HG02840 (cell line): Measurements from ENCODE around the gene HOXD9.

ENCODE experiments used
- ATAC-seq: cut with Tn5 transposase; IDR thresholded peaks from one replicate; pipeline ENCODE4 v1.9.1; 2021; ENCODE audit warnings: mild to moderate bottlenecking, moderate library complexity, moderate number of reproducible peaks; ENCODE audit not compliant: unreplicated experiment, low FRiP score

Gene HOXD9

DNA sequence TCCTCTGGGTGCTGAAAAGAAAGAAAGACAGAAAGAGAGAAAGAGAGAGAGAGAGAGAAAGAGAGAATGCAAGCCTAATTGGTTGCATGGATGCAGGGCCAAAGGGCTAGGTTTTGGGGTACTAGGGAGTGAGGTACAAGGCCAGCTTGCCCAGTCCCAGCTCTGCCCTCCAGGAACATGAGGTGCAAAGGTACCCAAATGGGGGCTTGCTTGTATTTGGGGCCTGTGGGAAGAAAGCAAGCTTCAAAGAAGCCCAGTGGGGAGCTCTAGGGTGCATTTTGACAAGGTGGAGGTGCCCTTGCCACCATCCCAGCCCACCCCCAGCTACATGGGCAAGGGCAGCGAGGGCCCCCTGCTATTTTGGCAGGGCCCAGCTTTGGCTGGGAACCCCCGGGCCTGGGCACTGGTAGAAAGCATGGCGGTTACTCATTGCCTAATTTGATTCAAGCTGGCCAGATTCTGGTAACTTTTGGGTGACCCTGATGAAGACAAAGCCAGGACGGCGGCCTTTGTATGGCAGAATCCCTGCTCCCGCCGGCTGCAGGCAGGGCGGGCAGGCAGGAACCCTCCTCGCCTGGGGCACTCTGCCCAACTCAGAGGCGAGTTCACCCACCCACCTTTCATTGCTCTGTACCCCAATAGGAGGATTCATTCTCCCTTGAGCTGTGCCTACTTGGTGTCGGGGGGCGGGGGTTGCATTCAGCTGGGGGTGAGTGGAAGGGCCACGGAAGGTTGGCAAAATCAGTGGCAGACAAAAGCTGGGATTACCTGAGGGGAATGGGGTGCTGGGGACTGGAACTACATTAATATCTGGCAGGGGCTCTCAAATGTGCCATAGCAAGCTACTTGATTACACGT lies 28.3 kb downstream of the HOXD9 start:
- ATAC-seq, result no peak

DNA sequence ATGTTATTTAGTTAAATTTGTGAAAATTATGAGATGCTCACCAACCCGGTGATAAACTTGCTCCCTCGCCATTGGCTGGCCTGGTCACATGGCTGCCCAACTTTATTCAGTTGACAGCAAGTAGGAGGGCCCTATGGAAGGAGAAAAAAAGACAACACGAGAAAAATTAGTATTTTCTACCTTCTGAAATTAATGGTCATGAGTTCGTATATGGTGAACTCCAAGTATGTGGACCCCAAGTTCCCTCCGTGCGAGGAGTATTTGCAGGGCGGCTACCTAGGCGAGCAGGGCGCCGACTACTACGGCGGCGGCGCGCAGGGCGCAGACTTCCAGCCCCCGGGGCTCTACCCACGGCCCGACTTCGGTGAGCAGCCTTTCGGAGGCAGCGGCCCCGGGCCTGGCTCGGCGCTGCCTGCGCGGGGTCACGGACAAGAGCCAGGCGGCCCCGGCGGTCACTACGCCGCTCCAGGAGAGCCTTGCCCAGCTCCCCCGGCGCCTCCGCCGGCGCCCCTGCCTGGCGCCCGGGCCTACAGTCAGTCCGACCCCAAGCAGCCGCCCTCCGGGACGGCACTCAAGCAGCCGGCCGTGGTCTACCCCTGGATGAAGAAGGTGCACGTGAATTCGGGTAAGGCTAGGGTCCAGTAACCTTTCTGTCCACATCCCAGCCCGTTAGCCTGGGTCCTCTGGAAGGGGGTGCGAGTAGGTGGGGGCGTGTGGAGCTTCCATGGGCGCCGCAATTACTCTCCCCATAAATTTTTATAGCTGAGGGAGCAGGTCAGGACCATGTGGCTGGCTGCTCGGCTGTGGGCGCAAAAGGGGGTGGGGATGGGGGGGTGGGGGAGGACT lies 29.1 kb downstream of the HOXD9 start, which contains the start of gene HOXD4:
TSS of gene HOXD4 (plus strand) at position 109 of the 846 bp plus-strand sequence. CDS start at position 193, 84 bp downstream.
- ATAC-seq, result no peak

DNA sequence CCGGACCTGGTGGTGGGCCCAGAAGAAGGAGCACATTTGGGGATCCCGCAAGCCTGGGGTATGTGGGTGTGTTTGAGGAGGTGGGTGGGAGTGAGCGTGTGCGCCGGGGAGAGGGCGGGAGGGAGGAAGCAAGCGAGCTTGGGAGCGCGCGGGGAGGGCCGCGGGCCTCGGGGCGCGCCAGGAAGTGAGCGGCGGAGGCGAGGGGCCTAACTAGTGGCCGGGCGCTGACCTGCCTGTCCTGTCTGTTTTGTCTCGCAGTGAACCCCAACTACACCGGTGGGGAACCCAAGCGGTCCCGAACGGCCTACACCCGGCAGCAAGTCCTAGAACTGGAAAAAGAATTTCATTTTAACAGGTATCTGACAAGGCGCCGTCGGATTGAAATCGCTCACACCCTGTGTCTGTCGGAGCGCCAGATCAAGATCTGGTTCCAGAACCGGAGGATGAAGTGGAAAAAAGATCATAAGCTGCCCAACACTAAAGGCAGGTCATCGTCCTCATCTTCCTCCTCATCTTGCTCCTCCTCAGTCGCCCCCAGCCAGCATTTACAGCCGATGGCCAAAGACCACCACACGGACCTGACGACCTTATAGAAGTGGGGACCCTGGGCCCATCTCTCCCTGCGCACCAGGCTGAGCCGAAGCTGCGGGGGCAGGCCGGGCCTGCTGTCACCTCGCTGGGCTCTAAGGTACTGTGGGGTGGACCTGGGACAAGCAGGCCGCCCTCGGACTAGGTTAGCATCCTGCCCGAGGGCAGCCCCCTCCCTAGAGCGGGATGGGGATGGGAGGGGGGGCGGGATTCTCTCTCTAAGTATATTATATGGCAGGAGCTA lies 30.0 kb downstream of the HOXD9 start:
- no peak for ATAC-seq

DNA sequence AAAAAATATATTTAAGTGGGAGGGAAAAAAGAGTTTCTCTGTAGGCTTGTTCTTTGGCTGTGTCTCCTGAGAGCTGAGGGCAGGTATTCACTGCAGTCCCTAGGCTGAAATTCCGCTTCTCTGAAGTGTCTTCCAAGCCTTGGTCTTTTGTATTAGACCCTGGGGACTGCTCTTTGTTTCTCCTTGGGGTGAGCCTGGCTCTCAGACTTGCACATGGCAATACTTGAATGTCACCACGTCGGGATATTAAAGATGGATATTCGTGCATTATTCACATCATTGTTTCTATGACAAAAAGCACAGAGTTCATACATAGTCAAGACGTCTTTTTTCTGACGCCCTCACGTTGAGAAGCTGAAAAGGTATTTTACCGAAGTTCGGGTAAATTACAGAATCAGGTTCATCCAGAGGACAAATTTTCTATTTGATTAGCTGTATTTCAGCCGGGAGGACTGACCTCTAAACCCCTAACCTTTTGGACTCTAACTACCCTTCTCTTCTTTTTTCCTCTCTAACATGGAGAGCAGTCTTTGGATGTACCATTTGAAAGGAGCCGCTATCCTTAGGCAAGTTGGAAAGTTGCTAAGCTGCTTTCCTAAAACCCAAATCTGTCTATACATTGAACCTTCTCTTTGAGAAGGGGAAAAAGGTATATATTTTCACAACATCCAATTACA lies 32.2 kb downstream of the HOXD9 start:
- no peak for ATAC-seq

DNA sequence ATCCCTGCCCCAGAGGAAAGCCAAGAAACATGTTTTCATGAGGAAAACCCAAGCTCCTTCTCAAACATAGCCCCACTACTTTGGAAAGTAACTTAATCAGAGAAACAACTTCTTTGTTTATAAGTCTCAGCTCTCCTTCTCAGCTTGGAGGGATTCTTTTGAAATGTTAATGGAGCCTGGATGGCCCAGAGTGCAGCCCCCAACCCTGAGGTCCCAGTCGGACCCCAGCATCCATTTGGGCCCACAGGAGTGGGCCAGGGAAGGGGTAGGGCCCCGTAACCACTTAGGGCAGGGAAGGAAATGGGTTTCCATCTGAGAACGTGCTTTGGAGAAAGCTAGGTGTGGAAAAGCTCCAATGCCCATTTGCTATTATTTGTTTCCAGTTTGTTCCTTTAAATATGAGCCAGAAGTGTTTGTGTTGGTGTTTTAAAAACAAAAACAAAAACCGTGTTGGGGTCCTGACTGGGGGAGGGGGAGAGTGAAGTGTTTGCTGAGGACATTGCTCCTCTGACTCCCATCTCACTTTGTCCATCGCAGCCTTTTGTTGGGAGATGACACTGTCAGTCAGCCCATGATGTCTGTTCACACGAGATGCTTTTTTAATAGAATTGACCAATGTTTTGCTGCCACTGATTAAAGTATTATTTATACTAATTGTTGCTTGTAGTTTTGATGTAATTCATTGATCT lies 33.0 kb downstream of the HOXD9 start:
- ATAC-seq, result no peak

DNA sequence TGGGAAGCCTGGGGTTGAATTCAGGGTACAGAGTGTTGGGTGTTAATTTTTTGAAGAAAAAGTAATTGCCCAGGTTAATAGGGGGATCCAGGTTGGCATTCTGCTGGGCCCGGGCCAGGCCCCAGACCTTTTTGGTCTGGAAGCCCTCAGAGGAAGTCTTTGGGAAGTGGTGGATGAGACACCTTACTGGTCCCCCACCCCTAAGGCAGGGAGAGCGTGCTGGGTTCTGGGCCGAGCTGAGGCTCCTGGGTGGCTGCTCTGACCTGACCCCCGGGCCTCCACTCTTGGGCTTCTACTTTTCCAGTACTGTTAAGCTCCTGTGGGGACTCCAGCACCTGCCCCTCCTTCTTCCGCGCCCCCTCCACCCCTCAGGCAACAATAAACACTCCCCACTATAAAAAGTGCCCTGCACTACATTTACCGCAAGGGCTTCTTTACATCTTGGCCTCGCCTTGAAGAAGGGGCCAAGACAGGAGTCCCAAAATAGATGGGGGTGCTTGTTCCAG lies 33.8 kb downstream of the HOXD9 start:
- ATAC-seq, result no peak

DNA sequence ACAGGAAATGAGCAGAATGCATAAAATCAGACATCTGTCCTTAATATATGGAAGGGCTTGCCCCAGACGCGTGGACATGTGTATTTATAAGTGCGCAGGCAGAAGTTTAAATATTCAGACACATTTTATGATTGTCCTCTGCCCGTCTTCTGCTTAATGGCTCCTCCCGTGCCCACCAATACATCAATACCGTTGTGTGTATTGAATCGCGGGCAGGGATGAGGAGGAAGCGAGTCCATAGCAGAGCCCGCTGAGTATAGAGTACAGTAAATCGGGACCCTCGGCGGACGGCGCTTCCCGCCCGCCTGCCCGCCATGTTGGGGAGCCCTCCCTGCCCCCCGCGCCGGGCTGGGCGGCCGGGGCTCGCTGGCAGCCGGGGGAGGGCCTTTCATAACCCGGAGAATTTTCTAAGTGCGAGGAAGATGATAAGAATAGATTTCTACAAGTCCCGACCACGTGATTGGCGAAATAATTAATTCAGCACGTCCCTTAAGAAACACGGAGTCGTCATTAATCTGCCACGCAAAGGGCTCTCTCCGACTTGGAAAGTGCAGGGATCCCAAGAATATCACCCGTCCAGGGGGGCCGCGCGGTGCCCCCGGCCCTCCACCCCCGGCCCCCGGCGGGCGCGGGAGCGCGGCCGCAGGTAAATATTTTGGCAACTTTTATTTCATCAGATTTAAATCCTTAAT lies 34.4 kb downstream of the HOXD9 start, which contains the start of gene HOXD3:
TSS of gene HOXD3 (plus strand) at position 501 of the 692 bp plus-strand sequence. CDS start 11,808 bp downstream, outside the sequence.
- ATAC-seq, result no peak

DNA sequence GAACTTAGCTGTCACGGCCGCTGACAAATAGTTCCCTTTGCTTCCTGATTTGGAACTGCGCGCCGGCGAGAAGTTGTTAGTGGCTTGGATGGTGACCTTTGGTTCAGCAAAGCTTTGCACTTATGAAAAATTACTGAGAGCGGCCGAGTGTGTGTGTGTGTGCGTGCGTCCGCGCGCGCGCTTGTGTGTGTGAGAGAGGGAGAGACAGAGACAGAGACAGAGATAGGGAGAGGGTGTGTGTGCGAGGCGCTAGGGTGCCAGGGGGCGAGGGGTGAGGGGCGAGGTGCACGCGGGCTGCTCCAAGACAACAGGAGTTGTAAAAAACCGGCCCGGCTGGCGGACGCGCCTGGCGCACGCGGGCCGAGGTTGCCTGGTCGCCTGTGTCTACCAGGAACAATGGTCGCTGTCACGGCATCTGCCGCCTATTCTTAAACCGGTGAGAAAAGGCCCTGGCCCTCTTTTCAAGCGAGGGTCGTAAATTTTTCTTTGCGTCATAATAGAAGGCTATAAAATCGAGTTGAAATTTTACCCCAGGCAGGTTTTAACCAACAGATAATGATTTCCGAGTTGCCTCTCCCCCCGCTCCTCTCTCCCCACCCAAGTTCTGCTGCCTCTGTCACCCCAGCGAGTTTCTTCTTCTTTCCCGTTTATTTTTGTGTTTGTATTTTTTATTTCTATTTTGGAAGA lies 35.1 kb downstream of the HOXD9 start:
- ATAC-seq, result no peak

DNA sequence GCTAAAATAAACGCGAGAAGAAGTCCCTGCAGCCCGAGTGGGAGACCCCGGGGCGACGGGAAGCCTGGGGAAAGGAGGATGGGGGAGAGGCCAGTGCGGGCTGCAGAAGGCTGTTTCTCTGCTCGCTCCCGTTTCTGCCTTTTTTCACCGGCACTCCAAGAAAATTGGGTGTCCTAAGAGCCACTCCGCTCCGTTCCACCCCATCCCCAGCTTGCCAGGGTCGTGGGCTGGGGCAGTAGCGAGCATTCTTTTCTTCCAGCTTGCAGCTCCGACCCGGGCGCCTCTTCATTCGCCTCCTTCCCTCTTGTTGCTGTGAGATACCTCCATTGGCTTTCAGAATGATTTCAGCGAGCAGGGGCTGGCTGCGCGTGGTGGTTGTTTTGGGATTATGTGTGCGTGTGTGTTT lies 35.7 kb downstream of the HOXD9 start:
- ATAC-seq, result no peak

DNA sequence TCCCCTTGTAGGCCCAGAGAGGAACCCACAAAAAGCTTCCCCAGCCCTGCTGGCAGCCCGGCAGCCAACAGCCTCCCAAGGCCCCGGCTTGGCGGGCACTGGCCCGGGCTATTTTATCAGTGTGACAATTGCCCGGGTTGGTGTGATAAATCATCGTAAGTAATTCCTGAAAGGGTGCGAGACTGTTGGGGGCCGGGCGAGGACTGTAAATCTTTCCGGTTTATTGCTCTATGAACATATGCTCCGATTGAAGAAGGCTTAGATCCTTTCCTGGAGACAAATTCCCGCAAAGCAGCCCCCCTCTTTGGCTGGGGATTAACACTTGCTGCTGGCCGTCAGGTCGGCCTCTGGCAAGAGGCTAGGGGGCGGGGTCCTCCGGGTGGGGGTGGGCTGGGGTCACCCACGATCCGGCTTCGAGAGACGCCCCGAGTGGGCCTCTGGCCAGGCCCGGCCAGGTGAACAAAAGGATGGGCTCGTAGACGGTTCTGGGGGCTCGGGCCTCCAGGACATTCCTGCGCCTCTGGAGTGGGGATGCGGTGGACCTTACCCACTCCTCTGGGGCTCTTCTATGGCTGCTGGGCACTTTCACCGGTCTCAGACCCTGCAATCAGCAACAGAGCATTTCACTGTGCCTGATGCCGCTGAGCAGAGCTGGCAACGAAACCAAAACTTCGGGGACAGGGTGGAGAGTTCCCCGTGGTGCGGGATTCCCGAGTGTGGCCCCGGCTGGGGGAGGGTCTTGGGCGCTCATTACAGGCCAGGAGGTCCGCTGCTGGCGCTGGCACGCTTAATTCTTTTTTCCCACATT lies 36.5 kb downstream of the HOXD9 start:
- ATAC-seq, result no peak

DNA sequence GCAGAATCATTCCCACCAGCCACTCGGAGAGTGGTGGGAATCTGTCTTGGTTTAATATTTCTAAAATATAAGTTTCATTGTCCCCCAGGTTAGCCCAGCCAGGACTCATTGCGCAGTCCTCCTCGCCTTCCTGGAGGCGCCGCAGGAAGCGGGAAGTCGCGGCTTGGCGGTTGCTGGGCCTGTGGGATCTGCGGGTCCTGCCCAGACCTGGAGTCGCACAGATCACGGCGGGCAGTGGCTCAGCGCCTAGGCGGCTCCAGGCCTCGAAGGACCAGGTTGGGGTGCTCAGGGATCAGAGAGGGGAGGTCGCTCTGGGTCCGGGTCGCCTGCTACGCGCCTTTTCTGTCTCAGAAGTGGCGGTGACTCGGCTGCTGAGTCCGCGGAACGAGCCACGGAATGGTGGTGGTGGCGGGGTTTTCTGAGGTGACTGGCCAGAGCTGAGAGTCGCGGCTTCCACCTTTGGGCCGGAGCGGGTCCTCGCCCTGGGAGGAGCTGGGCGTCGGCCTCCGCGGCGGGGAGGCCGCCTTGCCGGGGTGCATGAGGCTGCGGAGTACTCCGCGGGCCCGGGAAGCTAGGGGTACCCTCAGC lies 37.2 kb downstream of the HOXD9 start:
- no peak for ATAC-seq

DNA sequence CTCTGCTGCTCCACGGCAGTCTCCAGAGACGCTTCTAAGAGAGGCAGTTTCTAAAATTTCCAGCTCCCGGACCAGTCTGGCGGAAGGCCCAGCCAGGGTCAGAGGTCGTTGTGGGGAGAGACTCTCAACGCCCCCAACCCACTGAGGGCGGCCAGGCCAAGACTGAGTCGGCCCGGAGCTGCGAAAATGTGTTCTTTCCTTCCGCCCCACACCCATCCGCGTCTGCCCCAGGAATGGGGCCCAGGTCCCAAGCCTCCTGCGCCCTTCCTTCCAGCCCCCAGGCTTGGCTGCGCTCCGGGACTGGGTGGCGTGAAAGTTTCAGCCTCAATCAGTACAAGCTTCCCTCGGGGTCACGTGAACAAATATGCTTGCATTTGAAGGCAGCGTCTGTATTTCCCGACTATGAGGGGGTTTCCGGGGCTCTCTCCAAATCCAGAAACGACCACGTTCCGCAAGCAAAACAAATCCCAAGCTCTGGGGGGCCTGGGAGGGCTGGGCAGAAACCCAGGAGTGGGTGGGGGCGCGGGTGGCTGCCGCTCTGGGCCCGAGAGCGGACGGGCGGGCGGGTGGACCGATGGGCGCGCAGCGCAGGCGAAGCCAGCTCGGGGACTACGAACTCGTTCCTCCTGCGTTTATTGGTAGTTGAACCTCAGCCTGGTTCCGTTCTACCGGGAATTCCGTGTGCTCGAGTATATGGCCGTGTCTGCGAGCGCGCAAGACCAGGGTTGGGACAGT lies 37.9 kb downstream of the HOXD9 start:
- ATAC-seq, result no peak

DNA sequence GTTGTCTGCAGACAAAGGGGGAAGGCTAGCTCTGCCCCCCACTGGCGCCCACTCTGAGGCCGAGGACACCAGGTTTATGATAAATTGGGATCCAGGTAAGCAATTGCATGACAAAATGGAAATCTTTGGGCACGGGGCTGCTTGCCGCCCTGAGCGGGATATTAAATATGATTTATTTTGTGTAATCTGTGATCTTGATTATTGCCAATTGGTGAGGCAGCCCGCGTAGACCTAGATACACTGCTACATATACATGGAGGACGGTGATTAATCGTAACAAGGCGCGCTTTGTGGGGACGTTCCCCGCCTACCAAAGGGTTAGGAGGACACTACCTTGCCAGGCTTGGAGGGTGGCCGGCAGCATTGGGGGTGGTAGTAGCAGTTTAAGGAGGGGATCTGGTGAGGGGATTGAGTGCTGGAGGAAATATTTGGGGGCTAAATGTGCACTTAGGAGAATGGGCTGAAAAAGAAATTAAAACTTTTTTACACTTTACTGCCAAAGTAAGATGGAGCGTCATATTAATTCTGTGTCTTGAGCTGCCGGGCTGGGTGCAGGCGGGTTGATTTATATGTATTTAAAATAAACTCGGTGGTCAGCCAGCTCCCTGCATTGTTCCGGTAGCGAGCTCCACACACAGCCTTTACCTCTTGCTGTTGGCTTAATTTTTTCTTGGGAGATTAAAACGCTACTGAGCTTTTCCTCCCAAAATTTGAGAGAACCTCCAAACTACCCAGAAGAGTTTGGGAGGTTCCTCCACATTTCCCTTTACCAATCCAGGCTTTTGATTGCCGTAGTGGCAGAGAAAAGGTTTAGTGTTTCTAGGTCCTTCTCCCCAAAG lies 38.7 kb downstream of the HOXD9 start:
- ATAC-seq, result no peak

DNA sequence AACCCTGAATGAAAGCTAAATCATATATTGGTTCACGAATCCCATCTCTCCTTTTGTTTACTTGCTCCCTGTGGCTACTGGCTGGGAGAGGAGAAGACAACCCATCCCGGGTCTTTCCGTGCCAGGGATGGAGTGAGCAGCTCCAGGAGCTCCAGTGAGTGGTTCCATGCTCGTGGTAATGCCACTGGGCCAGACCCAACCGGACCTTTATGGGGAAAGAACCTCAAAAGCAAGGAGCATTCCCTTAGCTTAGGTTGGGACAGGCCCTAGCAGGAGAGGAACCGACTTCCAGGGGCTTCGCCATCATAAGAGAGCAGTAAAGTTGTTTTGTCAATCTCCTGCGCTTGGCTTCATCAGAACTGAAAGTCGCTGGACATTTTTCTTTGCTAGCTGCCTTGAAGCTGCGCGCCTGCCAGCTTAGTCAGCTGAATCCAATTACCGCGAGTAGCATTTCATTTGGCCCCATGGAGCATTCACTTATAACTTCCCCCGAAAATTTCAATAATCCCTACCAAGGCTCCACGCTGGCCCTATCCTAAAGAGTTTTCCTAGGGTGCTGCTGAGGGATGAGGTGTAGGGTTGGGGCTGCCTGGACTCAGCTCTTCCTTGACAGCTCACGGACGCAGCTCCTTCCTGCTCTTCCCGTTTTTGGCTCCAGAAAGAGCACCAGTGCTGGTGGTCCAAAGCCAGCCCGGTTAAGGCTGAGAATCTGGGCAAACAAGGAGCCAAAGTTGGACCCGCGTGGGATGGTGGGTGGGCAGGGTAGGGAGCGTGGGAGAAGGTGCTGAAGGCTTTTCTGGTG lies 39.5 kb downstream of the HOXD9 start:
- no peak for ATAC-seq
